GM23338 (cell line): ENCODE data around the gene PRSS48.

Experiments used
- CREB1 ChIP-seq: fragments of 250-450 bp; sonication (Bioruptor Pico); IDR thresholded peaks from 2 replicates; pipeline ENCODE4 v1.5.0; 2020; ENCODE audit warnings: low read depth, mild to moderate bottlenecking, moderate library complexity
- CTCF ChIP-seq, 2 experiments: fragments of 200-600 bp in 1 of 2; sonication (generic) in 1 of 2; conservative IDR thresholded peaks; 2 replicates each; pipeline versions ENCODE4 v1.5.1 to v1.6.1; 2016 to 2017; ENCODE audit warnings: antibody characterized with exemption in 2 of 2, low read depth in 2 of 2, mild to moderate bottlenecking in 2 of 2, moderate library complexity in 1 of 2
- ETS1 ChIP-seq: IDR thresholded peaks from 2 replicates; pipeline ENCODE4 v1.6.1; 2016; ENCODE audit warnings: antibody characterized with exemption
- EZH2 ChIP-seq: fragments of 200-600 bp; sonication (generic); IDR thresholded peaks from one replicate; pipeline ENCODE4 v1.8.0; 2017; ENCODE audit warnings: antibody characterized with exemption, mild to moderate bottlenecking, low read depth; ENCODE audit not compliant: unreplicated experiment
- EZH2phosphoT487 ChIP-seq: fragments of 200-600 bp; sonication (generic); IDR thresholded peaks from one replicate; pipeline ENCODE4 v1.8.1; 2018; ENCODE audit warnings: antibody characterized with exemption; ENCODE audit not compliant: unreplicated experiment
- JUNB ChIP-seq: IDR thresholded peaks from one replicate; pipeline ENCODE4 v1.6.1; 2016; ENCODE audit warnings: antibody characterized with exemption; ENCODE audit not compliant: unreplicated experiment
- NANOG ChIP-seq: IDR thresholded peaks from 2 replicates; pipeline ENCODE4 v1.6.1; 2016; ENCODE audit warnings: antibody characterized with exemption, borderline replicate concordance
- POLR2AphosphoS5 ChIP-seq: IDR thresholded peaks from 2 replicates; pipeline ENCODE4 v1.6.1; 2016; ENCODE audit warnings: antibody characterized with exemption, low read depth
- REST ChIP-seq: IDR thresholded peaks from one replicate; pipeline ENCODE4 v1.6.1; 2018; ENCODE audit warnings: antibody characterized with exemption; ENCODE audit not compliant: unreplicated experiment
- STAT1 ChIP-seq: IDR thresholded peaks from one replicate; pipeline ENCODE4 v1.6.1; 2016; ENCODE audit warnings: antibody characterized with exemption; ENCODE audit not compliant: unreplicated experiment
- ZNF114 ChIP-seq: fragments of 250-450 bp; sonication (Bioruptor Pico); IDR thresholded peaks from 2 replicates; pipeline ENCODE4 v1.5.0; 2020; ENCODE audit warnings: mild to moderate bottlenecking, moderate library complexity
- ZNF331 ChIP-seq: fragments of 250-450 bp; sonication (Bioruptor Pico); IDR thresholded peaks from 2 replicates; pipeline ENCODE4 v1.5.0; 2020; ENCODE audit warnings: low read depth, mild to moderate bottlenecking, moderate library complexity
- ZNF462 ChIP-seq: fragments of 250-450 bp; sonication (Bioruptor Pico); IDR thresholded peaks from 2 replicates; pipeline ENCODE4 v1.5.0; 2020; ENCODE audit warnings: mild to moderate bottlenecking, moderate library complexity

DNA sequence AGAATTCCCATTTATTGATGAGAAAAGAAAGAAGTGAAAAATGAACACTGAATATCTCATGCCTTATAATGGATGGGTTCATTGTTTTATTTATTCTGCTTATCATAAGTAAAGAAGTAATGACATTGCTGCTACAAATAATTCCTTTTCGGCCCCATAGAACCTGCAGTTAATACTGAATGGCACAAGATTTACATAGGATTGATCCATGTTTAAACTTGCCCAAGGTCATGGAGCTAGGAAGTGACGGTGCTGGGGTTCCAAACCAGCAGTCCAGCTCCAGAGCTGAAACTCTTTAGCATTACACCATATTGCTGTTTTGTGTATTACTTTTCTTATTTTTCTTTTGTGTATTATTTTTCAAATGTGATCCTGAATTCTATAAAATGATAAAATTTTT, 30.2 kb upstream of the PRSS48 start:
- TF ChIP-seq CTCF (conservative IDR thresholded peaks at IDR 0.05; ENCODE audit: low read depth in 2 of 2): no peak
- TF ChIP-seq EZH2: no peak
- TF ChIP-seq JUNB: no peak
- TF ChIP-seq REST: no peak
- TF ChIP-seq POLR2AphosphoS5: no peak
- no peak for TF ChIP-seq ETS1
- no peak for TF ChIP-seq STAT1
- no peak for TF ChIP-seq NANOG
- no peak for TF ChIP-seq ZNF331 (CRISPR knock-in tag)
- TF ChIP-seq EZH2phosphoT487: no peak
- TF ChIP-seq CREB1 (CRISPR knock-in tag): no peak
- no peak for TF ChIP-seq ZNF114 (CRISPR knock-in tag)
- TF ChIP-seq ZNF462 (CRISPR knock-in tag): no peak
